ENCODE data around the gene ERBB3.

Gene ERBB3

GRCh38 chr12:56127888-56128669 lies 48.1 kb downstream of the ERBB3 start, which contains the start of gene ESYT1:
Gene ESYT1 (plus strand): TSS chr12:56128267. CDS start chr12:56128320, 53 bp downstream.
- DNase-seq (peak; percentile 100), ATAC-seq (ENCODE audit: insufficient read depth, low read depth) (peak; percentile 88)
- Histone ChIP-seq H3K79me2 (ENCODE audit: insufficient read depth, low read length) (peaks cover 36% of the 10 kb centered on the region), H3K4me2 (ENCODE audit: insufficient read depth, low read length) (peak within 1 kb of the TSS; percentile 90), H3K27ac (ENCODE audit: low read length) (peak within 1 kb of the TSS; percentile 79), H3K4me3 (ENCODE audit: low read depth in 1 of 2, low read length in 2 of 2) (peak within 1 kb of the TSS; percentile 40 to 74), H3K27me3 (ENCODE audit: insufficient read depth, low read length, poor library complexity) (no peaks in the 10 kb centered on the region), H3K9me3 (ENCODE audit: insufficient read depth, low read length, severe bottlenecking) (peaks cover 6% of the 10 kb centered on the region), H3K4me1 (ENCODE audit: insufficient read depth, low read length) (peaks cover 57% of the 10 kb centered on the region), H3K36me3 (ENCODE audit: insufficient read depth, low read length) (peaks cover 34% of the 10 kb centered on the region), H3K9ac (ENCODE audit: low read depth, low read length) (peak within 1 kb of the TSS; percentile 66), H2AFZ (ENCODE audit: low read depth, low read length) (peak within 1 kb of the TSS; percentile 79), H4K20me1 (ENCODE audit: insufficient read depth, low read length) (no peaks in the 10 kb centered on the region)
- TF ChIP-seq EZH2 (IDR thresholded peaks at IDR 0.05; ENCODE audit: borderline replicate concordance, low read depth, low read length, severe bottlenecking) (no peak), CTCF (IDR thresholded peaks at IDR 0.05; ENCODE audit: borderline replicate concordance, extremely low read depth, low read length, poor library complexity, severe bottlenecking) (peak; percentile 2)

DNA sequence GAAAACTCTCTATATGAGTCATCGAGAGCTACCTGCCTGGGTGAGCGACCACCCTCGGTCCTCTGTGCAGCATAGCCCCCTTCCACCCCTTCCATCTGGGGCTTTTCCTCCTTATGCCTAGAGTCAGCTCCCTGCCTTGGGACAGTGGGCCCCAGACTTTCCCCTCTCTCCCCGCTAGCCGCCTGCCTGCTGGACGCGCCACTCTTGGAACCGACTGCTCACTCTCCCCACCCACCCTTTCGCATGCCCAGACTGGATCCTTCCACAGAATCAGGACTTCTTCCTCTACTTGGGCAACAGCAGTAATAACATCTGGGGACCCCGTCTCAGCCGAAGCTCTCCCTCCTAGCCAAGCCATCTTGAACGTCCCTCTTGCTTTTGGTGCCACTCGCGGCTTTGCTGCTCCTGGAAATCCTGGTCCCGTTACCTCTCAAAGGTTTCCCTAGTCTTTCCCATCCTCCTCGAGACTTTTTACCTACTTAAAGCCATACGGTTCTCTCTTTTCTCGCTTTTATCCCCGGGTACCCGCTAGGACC lies 48.8 kb downstream of the ERBB3 start:
- no peak for DNase-seq
- Histone ChIP-seq H2AFZ (ENCODE audit: low read depth, low read length) (peak overlapping the region; percentile 79), H4K20me1 (ENCODE audit: insufficient read depth, low read length) (no peaks in the 10 kb centered on the region), H3K27ac (ENCODE audit: low read length) (peak overlapping the region; percentile 79), H3K9ac (ENCODE audit: low read depth, low read length) (peak overlapping the region; percentile 66), H3K79me2 (ENCODE audit: insufficient read depth, low read length) (peaks cover 35% of the 10 kb centered on the region), H3K9me3 (ENCODE audit: insufficient read depth, low read length, severe bottlenecking) (peaks cover 6% of the 10 kb centered on the region), H3K27me3 (ENCODE audit: insufficient read depth, low read length, poor library complexity) (no peaks in the 10 kb centered on the region), H3K4me1 (ENCODE audit: insufficient read depth, low read length) (peaks cover 57% of the 10 kb centered on the region), H3K4me3 (ENCODE audit: low read depth in 1 of 2, low read length in 2 of 2) (peak overlapping the region; percentile 40 to 74), H3K4me2 (ENCODE audit: insufficient read depth, low read length) (peak overlapping the region; percentile 90), H3K36me3 (ENCODE audit: insufficient read depth, low read length) (peaks cover 40% of the 10 kb centered on the region)
- ATAC-seq (ENCODE audit: insufficient read depth, low read depth), result peak; percentile 1; the same call in 2 of the 3 replicates
- TF ChIP-seq CTCF (IDR thresholded peaks at IDR 0.05; ENCODE audit: borderline replicate concordance, extremely low read depth, low read length, poor library complexity, severe bottlenecking), result no peak
- TF ChIP-seq EZH2 (IDR thresholded peaks at IDR 0.05; ENCODE audit: borderline replicate concordance, low read depth, low read length, severe bottlenecking), result no peak

GRCh38 chr12:56129206-56129941 lies 49.4 kb downstream of the ERBB3 start:
- peak overlapping the region; percentile 79 for H2AFZ ChIP-seq (ENCODE audit: low read depth, low read length)

More at GRCh38 chr12:56129206-56129941, 49.4 kb downstream of the ERBB3 start:
- Histone ChIP-seq H3K79me2 (ENCODE audit: insufficient read depth, low read length) (peaks cover 28% of the 10 kb centered on the region), H3K4me3 (ENCODE audit: low read depth in 1 of 2, low read length in 2 of 2) (peak overlapping the region; percentile 40 to 74), H3K27ac (ENCODE audit: low read length) (peak overlapping the region; percentile 79), H3K9ac (ENCODE audit: low read depth, low read length) (peak overlapping the region; percentile 66), H3K9me3 (ENCODE audit: insufficient read depth, low read length, severe bottlenecking) (peaks cover 6% of the 10 kb centered on the region), H3K4me1 (ENCODE audit: insufficient read depth, low read length) (peaks cover 57% of the 10 kb centered on the region), H4K20me1 (ENCODE audit: insufficient read depth, low read length) (no peaks in the 10 kb centered on the region), H3K4me2 (ENCODE audit: insufficient read depth, low read length) (peak overlapping the region; percentile 90), H3K27me3 (ENCODE audit: insufficient read depth, low read length, poor library complexity) (no peaks in the 10 kb centered on the region), H3K36me3 (ENCODE audit: insufficient read depth, low read length) (peaks cover 41% of the 10 kb centered on the region)
- ATAC-seq (ENCODE audit: insufficient read depth, low read depth), result peak; percentile 54
- no peak for TF ChIP-seq CTCF (IDR thresholded peaks at IDR 0.05; ENCODE audit: borderline replicate concordance, extremely low read depth, low read length, poor library complexity, severe bottlenecking)
- TF ChIP-seq EZH2 (IDR thresholded peaks at IDR 0.05; ENCODE audit: borderline replicate concordance, low read depth, low read length, severe bottlenecking), result no peak
- DNase-seq, result peak; percentile 86
